ENCODE measurements around the gene KDM8.

DNA sequence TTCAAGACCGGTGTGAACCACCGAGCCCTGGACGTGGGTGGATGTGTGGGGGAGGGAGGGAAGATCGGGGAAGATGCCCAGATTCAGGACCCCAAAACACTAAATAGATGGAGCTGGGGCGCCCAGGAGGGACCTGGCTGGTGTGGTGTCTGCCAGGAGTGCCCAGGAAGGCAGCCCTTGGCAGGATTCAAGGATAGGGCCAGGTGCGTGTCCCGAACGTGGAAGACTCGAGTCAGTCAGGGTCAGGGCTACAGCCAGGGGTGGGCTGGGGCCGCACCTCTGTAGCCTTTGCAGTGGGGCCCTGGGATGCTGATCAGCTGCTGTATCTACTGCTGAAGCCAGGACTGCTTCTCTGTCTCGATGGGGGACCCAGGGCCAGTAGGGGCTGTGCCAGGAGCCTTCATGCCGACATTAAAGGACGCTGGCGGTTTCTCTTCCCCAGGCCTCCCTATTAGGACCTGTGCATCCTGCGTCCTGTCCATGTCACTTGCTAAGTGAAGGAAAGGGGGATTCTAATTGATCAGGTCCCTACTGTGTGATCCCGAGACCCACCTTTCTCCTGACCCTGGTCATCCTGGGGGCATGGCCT, 13.1 kb downstream of the KDM8 start:
- no peak for TF ChIP-seq EZH2 (IDR thresholded peaks at IDR 0.05; ENCODE audit: borderline replicate concordance, insufficient read depth, low read depth, low read length, poor library complexity, severe bottlenecking)
- TF ChIP-seq, protein P1, sequence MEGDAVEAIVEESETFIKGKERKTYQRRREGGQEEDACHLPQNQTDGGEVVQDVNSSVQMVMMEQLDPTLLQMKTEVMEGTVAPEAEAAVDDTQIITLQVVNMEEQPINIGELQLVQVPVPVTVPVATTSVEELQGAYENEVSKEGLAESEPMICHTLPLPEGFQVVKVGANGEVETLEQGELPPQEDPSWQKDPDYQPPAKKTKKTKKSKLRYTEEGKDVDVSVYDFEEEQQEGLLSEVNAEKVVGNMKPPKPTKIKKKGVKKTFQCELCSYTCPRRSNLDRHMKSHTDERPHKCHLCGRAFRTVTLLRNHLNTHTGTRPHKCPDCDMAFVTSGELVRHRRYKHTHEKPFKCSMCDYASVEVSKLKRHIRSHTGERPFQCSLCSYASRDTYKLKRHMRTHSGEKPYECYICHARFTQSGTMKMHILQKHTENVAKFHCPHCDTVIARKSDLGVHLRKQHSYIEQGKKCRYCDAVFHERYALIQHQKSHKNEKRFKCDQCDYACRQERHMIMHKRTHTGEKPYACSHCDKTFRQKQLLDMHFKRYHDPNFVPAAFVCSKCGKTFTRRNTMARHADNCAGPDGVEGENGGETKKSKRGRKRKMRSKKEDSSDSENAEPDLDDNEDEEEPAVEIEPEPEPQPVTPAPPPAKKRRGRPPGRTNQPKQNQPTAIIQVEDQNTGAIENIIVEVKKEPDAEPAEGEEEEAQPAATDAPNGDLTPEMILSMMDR (IDR thresholded peaks at IDR 0.05): no peak
